SK-MEL-5 (cell line): ENCODE data around the gene PLEKHH3. TPM values are rescaled to one million over a fixed set of nuclear protein-coding genes. Genes with fewer than 3 reads are reported as not detected.

Experiments
- DNase-seq: peaks from one replicate; pipeline ENCODE4 v3.0.0-alpha.2; 2016; ENCODE audit warnings: low read depth, low spot score
- in situ Hi-C: cut with HindIII; loops from 2 replicates; pipeline ENCODE4 v1.10.0; 2016; ENCODE audit warnings: low sequenced_read_pairs, high pct_unique_total_duplicates, low pct_unique_long_range_greater_than_20kb
- polyA plus RNA-seq, 2 experiments: library from polyadenylated mRNA; depleted of rRNA; stranded (reverse); fragments of >200 nt; gene quantifications; 2 replicates each; pipeline ENCODE4 v1.2.3, GENCODE V29; 2015
- total RNA-seq: library from RNA; depleted of rRNA; stranded (reverse); fragments of >200 nt; shearing (Covaris generic); gene quantifications from 2 replicates; pipeline ENCODE4 v1.2.3, GENCODE V29; 2014; rRNA removed

The PLEKHH3 gene, protein sequence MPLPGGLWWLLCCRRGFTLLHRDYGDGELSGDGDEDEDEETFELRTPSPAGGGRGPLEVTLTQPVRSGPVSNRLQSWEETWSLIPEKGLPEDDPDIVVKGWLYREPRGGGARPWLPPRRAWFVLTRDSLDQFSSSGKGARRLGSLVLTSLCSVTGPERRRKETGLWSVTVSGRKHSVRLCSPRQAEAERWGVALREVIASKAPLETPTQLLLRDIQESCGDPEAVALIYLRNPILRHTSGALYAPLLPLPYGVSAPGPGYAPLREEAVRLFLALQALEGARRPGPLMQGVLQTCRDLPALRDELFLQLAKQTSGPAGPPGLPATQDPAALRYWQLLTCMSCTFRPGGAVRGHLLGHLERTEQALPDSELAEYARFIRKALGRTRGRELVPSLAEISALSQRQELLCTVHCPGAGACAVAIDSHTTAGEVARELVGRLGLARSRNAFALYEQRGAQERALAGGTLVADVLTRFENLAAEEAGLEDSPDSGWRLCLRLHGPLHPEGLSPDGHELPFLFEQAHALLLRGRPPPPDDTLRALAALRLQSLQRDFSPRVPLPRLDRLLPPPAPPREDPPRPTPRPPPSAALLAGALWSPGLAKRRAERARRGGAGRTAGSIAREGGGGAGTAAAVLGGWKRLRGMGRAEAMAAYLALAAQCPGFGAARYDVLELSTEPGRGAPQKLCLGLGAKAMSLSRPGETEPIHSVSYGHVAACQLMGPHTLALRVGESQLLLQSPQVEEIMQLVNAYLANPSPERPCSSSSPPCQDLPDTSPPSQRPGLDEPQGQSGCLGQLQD
- total RNA-seq, result 10.1 and 11.1 TPM in 2 replicates
- 21.6 and 28.0 TPM in 2 replicates for polyA plus RNA-seq (2015; cell fraction: cytosol; rRNA removed)
- 30.0 and 34.6 TPM in 2 replicates for polyA plus RNA-seq (2015; cell fraction: nucleus; rRNA removed)

DNA sequence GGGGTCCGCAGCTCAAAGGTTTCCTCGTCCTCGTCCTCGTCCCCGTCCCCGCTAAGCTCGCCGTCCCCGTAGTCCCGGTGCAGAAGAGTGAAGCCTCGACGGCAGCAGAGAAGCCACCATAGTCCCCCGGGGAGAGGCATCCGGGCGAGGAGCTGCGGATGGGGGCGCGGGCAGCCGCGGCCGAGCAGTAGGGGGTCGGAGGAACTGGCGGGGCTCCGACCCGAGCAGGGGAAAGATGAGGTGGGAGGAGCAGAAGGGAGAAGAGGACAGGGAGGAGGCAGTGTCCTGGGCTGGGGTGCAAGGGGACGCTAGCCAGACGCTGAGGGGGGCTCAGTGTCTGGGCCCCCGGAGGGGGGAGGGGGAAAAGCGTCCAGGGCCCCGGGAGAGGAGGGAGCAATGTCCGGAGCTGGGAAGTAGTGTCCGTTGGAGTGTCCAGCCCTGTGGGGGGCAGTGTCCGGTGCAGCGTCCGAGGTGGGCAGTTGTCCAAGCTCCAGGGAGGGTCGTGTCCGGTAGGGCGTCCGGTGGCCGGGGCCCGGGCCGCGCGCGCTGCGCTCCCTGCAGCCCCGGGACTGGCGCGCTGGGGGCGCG, at the start of gene PLEKHH3:
PLEKHH3 (minus strand) TSS at position 571 of the 588 bp plus-strand sequence; CDS start at position 140, 431 bp downstream.
- no peak for DNase-seq
- in situ Hi-C loops, result no loop called here

DNA sequence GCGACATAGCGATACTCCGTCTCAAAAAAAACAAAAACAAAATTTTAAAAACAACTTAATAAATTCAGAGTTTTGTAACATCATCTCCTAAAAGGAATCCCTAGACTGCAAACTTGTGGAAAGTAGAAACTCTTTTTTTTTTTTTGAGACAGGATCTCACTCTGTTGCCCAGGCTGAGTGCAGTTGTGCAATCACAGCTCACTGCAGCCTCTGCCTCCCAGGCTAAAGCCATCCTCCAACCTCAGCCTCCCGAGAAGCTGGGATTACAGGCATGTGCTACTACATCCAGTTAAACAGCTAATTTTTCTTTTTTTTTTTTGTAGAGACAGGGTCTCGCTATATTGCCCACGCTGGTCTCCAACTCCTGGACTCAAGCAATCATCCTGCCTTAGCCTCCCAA, 48.3 kb upstream of the PLEKHH3 start:
- in situ Hi-C loops, result no loop called here
- DNase-seq, result no peak

DNA sequence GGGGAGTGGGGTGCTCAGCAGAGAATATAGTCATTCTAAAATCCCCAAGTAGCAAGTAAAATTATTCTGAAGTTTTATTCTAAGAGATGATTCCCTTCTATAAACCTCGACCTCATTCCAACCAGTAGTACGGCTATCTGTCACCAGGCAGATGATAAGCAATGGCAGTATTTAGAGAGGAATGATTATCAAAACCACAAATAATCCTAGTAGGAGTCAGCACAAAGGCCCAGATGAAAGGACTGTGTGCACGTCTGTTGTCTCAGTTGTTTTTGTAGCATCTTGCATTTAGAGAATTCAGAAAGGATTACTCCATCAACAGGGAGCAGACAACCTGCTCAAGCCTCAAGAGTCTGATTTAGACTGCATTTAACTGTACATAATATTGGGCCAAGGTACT, 46.8 kb upstream of the PLEKHH3 start:
- in situ Hi-C loops, result no loop called here
- no peak for DNase-seq

DNA sequence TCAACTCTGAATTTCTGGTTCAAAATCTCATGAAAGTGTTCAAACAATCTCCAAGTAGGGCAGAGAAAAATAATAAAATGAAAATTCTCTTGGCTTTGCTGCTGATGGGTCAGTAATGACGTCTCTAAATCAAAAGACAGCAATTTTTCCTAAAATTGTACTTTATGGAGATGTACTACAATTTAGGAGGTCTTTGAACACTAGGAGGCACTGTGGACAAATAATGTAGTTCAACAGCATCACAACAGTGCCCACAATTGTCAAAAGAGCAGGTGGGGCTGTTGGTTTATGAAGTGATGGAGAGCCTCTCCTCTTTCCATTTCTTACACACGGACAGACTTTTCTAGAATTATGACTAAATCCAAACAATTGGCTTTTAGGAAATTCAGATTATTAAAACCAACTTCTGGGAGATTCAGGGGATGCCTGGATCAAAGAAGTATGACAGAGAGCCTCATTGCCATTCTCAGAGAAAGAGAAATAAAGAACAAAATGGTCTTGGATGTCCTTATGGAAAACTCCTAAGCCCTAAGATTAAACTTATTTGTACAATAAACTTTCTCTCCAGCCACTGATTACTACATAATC, 44.3 kb upstream of the PLEKHH3 start:
- peak; percentile 86 for DNase-seq
- in situ Hi-C loops, result no loop called here

DNA sequence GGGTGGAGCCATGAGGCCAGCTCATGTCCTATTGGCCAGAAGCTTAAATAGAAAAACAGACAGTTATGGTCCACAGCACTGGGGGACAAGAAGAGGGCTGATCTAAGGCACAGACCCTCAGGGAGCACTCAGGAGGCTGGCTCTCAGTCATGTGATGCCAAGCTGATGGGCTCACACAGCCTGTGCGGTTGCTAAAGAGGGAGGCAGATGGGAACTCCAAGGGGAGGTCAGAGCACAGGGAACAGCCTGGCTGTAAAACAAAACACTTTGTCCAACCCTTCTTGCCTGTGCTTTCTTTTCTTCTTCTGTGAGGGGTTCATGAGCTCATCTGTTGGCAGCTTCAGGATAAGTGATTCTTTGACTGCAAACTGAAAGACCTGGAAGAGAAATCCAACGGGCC, 32.8 kb upstream of the PLEKHH3 start:
- in situ Hi-C loops, result no loop called here
- no peak for DNase-seq

DNA sequence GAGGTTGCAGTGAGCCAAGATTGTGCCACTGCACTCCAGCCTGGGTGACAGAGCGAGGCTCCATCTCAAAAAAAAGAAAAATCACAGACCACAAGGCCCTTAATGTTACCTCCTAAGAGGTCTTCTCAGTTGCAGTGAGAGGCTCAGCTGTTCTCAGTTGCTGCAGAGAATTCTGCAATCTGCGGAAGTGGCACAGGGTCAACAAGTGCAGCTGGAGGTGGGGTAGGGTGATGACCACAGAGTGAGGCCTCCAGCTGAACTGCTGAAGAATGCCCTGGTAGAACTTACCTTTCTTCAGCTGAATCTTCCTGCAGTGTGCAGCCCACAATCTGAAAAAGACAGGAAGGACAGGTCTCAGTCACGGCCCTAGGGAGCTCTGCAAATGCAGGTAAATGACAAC, 31.8 kb upstream of the PLEKHH3 start:
- DNase-seq, result no peak
- in situ Hi-C loops, result no loop called here

DNA sequence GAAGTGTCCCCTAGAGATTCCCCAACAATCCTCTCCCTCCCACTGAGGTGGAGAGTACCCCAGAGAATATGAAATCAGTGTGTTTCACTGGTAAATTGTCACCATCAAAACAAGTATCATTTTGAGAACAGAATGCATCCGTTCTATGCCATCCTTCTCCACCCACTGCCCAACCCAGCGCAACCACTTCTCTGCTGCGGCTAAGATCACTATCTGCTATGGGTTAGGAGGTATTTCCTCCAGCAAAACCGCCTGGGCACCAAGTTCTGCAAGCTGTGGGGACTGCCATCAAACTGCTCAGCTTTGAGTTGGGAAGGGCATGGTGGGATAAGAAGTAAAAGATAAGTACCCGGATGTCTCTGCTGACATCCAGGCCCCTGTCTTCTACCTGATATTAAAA, 29.9 kb upstream of the PLEKHH3 start:
- in situ Hi-C loops, result no loop called here
- DNase-seq, result no peak

DNA sequence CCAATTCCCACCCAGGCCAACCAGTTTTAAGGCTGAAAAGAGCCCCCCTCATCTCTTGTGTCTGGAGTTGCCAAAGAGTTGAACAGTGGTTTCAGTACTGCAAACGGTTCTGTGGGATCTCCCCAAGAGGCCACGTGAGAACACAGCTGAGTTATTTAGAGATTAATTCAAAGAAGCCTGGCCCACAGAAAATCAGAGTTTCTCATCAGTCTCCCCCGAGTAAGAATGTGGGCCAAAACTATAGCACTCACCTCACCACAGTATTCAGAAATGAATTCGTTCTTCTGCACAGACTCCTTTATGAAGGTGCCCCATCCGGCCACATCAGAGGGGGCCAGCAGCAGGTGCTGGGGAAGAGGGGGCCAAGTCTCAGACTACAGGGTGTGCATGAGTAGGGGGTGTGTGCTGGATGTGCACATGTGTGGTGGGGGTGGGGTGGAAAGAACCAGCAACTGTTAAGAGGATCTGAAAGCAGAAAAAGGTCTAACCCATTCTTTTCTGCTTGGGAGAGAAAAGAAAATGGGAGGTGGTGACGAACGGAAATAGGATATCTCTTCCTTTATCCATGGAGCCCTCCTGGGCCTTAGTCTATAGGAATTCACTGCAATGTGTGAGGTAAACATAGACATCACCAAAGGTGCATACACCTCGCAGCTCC, 28.2 kb upstream of the PLEKHH3 start:
- DNase-seq, result no peak
- in situ Hi-C loops, result no loop called here

DNA sequence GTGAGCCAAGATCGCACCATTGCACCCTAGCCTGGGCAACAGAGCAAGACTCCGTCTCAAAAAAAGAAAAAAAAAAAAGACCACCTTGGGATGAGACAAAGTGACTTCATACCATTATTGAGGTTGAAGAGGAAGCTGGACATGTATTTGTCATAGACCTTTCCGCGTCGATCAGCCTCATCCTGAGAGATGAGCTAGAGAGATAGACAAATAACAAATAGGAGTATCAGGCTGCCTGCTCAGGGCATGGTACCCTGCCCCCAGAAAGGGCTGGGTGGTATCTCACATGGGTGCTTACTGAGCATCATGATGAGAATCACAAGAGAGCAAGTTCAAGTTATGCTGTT, 27.7 kb upstream of the PLEKHH3 start:
- in situ Hi-C loops, result no loop called here
- no peak for DNase-seq

DNA sequence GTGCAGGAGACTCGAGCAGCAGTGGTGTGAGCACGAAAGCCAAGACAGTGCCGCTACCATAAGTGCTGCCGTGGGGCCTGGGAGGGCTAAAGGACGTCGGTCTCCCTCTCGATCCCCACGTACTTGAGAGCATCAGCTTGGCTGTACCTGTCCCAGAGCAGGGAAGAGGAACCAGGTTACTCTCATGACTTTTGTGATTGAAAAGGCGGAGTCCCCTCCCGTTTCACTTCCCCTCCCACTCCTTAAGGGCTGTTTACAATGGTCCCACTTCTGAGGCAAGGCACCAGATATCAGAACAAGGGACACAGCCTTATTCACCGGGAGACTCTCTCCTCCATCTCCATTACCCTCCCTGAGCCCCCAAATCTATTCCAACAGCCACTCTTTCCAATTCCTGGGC, 25.7 kb upstream of the PLEKHH3 start:
- in situ Hi-C loops, result no loop called here
- DNase-seq, result no peak

DNA sequence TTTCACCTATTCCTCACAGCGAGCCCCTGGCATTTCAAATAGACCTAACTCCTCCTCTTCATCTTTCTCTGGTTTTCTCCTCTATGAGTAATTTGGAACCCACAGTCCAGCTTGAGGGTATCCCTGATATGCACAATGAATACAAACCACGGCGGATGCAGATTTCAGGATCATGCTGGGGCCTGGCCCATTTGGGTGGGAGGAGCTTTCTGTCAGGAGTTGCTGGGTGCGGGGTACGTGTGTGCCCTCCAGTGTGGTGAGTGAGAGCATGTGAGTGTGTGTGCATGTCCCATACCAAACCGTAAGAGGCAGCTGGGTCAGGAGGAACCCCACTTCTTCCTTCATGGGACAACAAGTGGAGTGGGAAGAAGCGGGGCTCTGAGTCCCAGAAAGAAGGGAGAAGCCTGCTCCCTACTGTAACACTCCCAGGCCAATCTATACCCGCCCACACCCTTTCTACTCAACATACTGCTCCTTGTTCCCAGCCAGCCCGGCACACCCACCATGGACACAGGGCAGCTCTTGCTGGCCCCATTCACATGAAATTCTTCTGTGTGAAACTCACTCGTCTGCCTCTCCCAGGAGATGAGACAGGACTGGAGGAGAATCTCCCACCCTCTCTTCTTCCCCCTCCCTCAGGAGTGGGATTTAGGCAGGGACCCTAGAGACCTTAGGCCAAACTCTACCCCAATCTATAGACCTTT, 23.9 kb upstream of the PLEKHH3 start:
- DNase-seq, result no peak
- in situ Hi-C loops, result no loop called here

DNA sequence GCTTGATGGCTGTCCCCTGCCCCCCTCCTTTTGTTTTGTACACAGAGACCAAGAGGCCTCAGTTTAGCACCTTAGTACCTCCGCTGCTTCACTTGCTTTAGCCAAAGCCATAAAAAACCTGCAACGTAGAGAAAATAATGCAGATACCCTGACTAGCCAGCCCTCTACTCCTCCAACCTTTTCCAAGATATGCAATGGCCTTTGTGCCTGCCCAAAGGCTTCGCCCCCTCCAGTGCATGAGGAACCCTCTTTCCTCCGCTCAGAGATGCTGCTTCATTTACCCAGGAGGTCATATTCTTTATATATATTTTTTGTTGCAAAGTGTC, 22.6 kb upstream of the PLEKHH3 start:
- DNase-seq, result no peak
- in situ Hi-C loops, result no loop called here

DNA sequence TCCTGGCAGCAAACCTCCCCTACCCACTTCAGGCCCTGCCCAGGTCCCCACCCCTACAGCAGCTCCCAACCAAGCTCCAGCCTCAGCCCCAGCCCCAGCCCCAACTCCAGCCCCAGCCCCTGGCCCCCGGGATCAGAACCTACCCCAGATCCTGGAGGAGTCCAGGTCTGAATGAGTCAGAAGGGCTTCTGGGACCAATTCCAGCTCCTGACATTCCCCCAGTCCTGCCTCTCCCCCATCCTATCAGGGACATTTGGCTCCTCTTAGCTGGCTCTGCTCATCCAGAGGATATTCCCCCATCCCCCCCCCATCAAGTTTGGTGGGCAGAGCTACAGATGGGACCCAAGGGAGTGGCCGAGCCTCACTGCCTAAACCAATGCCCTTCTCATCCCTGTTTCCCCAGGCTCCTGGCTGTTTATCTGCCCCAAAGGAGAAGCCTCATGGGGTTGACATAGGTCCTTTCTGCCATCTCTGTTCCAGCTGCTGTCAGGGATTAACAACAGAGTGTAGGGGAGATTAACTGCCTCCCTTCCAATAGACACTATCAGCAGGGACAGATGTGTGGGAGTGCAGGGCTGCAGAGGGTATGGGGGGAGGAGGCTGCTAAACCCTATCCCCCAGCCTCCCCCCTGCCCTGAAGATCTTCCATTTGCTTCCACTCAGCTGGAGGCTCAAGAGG, 22.1 kb upstream of the PLEKHH3 start:
- DNase-seq, result no peak
- in situ Hi-C loops, result no loop called here

DNA sequence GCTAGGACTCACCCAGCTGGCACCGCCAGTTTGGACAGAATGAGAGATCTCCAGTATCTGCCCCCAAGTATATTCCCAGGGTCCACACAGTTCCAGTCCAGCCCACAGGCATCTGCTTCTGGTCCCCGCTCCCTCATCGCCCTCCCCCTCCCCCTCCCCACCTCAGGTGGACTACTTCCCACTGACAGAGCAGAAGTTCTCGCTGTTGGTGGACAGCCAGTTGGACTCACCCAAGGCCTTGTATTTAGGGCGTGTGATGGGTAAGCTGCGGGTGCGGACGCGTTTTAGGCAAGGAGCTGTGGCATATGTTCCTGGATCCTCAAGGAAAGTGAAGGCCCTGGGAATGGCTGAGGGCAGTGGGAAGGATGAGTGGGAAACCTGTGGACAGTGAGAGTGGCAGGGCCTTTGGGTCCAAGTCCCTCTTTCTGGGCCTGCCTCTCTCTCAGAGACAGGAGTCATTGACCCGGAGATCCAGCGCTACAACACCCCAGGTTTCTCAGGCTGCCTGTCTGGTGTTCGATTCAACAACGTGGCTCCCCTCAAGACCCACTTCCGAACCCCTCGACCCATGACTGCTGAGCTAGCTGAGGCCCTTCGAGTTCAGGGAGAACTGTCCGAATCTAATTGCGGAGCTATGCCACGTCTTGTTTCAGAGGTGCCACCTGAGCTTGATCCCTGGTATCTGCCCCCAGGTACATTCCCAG, 20.5 kb upstream of the PLEKHH3 start:
- in situ Hi-C loops, result no loop called here
- no peak for DNase-seq

DNA sequence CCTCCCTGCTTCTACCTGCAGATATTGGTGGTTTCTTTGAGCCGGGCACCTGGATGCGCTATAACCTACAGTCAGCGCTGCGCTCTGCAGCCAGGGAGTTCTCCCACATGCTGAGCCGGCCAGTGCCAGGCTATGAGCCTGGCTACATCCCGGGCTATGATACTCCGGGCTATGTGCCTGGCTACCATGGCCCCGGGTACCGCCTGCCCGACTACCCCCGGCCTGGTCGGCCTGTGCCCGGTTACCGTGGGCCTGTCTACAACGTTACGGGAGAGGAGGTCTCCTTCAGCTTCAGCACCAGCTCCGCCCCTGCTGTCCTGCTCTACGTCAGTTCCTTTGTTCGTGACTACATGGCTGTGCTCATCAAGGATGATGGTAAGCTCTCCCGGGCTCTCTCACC, 18.7 kb upstream of the PLEKHH3 start:
- no peak for DNase-seq
- in situ Hi-C loops, result no loop called here

DNA sequence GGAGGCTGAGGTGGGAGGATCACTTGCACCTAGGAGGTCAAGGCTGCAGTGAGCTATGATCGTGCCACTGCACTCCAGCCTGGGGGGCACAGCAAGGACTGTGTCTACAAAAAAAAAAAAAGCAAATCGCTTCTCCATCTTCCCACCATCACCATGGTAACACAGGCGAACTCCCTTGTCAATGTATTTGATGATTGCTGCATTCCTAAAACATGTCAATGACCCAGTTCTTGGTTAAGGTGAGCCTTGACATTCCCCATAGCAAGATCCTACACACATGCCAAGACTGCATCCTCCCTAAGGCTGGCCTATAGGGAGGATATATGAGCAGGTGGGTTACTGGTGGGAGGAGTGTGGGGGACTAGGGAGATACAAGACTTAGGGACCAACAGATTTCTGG, 17.7 kb upstream of the PLEKHH3 start:
- DNase-seq, result no peak
- in situ Hi-C loops, result no loop called here
